ENCODE data around the gene CHML. TPM values are rescaled to one million over a fixed set of nuclear protein-coding genes. Genes with fewer than 3 reads are reported as not detected.

CHML gene
- total RNA-seq, 1 experiment from 2014 or later, result 70.9 TPM

- no peak for DNase-seq (ENCODE audit: extremely low read depth, low read depth)
These were observed 15.2 kb downstream of the CHML start for GRCh38 chr1:241624935-241625334.

- DNase-seq (ENCODE audit: extremely low read depth, low read depth), result no peak
These were observed 17.5 kb downstream of the CHML start for GRCh38 chr1:241622669-241623068.

- DNase-seq (ENCODE audit: extremely low read depth, low read depth), result no peak
These were observed 22.7 kb downstream of the CHML start for GRCh38 chr1:241617426-241617825.

DNA sequence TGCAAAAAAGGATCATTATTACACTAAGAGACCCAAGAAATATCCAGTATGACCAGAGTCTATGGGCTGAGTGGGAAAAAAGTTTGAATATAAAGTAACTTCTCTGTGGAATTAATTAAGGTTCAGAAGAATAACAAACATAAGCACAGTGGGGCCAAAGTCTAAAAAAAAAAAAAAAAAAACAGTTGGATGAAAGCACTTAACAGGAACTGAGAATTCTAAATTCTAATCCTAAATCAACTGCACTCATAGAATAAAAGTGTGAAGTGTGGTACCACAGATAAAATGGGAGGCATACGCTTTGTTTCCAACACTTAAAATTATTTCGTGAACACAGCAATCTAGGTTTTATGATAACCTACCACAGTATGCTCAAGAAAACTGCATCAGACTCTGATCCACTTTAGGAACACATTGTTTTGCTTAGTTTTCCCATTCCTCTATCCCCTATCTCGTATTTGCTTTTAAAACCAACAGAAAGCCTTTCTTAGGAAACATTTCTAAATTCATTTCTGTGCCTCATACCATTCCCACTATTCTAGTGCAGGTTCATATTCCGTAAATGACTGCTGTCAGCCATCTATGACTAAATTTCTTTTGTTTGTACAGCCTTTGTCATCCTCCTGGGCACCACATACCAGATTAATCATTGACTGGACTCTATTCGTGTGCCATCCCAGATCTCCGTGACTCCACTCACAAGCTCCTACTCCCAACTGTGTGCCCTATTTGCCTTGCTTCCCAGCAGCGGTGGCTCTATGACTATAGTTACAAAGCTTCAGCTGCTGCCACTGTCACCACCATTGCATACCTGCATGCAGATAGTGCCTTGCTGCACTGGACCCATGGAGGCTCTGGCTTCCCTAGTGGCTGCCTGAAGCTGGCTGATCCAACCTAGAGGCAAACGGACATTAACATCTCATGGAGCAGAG is 24.9 kb downstream of the CHML start:
- no peak for DNase-seq (ENCODE audit: extremely low read depth, low read depth)

GRCh38 chr1:241614572-241614971 is 25.6 kb downstream of the CHML start:
- no peak for DNase-seq (ENCODE audit: extremely low read depth, low read depth)

GRCh38 chr1:241614144-241614543 is 26.0 kb downstream of the CHML start:
- no peak for DNase-seq (ENCODE audit: extremely low read depth, low read depth)

DNA sequence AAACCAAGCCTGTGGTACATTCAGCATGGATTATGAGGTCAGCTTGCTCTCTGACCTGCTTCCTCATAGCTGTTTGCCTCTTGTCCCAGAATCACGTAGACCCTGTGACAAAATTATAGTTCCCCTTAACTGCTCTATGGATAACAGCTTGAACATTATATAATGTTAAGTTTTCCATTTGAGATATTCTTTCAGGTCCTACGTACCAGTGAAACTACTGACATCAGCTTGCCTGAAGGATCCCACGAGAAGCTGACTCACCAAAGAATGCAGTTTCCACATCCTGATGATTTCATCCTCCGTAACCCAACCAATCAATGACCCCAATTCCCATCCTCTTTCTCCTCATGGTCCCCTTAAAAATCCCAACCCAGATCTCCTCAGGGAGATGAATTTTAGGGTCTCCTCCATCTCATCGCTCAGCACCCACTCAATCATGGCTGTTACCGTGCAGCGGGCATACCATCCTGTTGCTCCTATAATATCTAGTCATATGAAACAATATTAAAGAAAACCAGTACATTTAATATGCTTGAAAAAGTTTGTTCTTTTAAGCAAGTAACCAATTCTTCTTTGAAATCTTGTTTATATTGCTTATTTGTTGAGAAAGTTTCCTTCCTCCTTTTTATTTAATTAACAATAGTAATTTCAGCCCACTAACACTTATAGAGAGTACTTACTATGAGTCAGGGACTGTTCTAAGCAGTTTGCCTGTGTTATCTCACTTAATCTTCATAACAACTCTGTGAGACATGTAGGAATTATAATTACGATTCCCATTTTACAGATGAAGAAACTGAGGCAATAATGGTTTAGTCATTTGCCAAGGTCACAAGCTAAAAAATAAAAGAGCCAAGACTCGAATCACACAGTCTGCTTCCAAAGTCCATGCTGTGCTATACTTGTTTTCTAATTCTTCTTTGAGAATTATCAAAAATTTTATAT is 27.4 kb downstream of the CHML start:
- peak; percentile 87 for DNase-seq (ENCODE audit: extremely low read depth, low read depth)

- no peak for DNase-seq (ENCODE audit: extremely low read depth, low read depth)
These were observed 28.4 kb downstream of the CHML start for GRCh38 chr1:241611736-241612135.

- peak; percentile 93 for DNase-seq (ENCODE audit: extremely low read depth, low read depth)
These were observed 29.1 kb downstream of the CHML start for GRCh38 chr1:241611063-241611462.

GRCh38 chr1:241610056-241610815 is 29.9 kb downstream of the CHML start:
- DNase-seq (ENCODE audit: extremely low read depth, low read depth), result peak; percentile 81

DNA sequence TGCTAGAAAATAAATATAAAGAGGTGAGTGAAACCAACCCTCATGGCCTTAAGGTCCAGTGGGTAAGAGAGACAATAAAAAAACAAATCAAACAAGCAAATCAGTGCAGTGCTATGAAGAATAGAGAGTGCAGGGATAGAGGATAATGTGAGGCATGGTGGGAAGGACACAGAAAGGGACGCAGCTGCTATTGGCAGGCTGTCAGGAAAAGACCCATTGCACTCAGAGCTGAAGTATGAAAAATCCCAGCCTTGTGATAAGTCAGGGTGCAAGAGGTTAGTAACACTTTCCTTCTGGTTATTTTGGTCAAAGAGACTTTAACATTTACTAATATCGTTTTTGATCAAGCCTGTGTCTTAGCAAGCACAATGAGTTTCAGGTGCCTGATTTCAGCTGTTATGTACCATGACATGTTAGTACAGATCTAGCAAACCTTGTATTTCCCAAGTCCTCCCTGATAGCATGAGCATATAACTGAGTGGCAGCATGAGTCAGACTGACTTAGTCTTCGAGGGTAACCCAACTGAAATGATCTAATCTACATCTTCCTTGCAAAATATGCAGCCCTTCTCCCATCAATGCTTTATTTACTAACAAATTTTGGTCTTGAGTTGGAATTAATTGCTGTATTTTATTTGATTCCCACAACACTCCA is 31.7 kb downstream of the CHML start:
- peak; percentile 33 for DNase-seq (ENCODE audit: extremely low read depth, low read depth)

- DNase-seq (ENCODE audit: extremely low read depth, low read depth), result no peak
These were observed 32.7 kb downstream of the CHML start for GRCh38 chr1:241607497-241607896.

DNA sequence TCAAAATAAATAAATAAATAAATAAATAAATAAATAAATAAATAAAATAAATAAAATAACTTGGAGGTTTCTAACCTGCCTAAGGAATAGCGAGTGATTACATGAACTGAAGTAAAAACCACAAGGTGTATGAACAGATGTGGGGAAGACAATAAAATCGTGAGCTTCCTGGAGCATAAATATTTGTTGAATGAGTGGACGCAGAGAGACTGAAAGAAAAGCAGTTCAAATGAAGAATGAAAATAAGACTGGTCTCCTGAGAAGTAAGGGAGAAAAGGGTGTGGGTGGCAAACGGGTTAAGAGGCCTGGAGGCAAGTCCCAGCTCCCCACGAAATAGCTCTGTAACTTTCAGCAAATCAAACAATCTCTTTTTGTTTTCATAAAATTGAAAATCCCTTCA is 33.6 kb downstream of the CHML start:
- DNase-seq (ENCODE audit: extremely low read depth, low read depth), result no peak

- DNase-seq (ENCODE audit: extremely low read depth, low read depth), result no peak
These were observed 34.9 kb downstream of the CHML start for GRCh38 chr1:241605146-241605805.

DNA sequence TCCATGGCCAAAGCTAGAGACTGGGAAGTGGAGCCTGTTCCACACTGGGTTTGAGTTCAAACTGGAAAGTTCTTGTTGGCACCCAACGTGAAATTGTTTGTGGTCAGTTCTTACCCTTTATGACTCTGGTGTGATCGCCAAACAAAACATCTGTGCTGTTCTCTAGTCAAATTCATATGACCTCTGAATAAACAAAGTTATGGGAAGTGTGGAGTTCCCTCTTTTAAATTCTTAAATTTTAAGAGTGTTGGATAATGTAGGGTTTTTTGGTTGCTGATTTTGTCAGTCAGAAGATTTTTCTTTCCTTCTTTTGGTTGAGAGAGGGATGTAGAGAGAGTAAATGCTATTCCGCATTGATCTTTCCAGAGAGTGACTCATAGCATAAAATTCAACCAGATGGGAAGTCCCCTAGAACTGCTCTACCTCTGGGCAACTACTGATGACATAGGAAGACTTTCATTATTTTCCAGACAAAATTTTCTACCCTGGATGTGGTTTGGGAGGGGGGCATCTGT is 36.4 kb downstream of the CHML start:
- DNase-seq (ENCODE audit: extremely low read depth, low read depth), result no peak

- no peak for DNase-seq (ENCODE audit: extremely low read depth, low read depth)
These were observed 39.7 kb downstream of the CHML start for GRCh38 chr1:241600496-241600901.

DNA sequence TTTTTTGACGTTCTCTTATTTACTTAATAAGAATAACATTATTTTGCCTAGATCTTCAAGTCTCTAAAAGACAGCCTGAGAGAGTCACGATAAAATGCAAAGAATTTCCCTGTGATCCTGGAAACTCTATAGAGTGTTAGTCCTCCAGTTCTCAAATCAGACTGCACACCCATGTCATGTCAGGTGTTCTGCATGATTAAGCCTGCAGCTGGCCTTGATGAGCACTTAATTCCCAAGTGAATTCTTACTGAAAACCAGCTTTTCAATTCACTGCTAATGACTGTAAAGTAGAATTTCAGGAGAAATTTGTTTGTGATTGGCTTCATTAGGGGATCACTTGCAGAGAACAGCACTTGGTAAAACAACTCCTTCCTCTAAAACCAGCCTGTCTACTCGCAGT is 41.9 kb downstream of the CHML start:
- DNase-seq (ENCODE audit: extremely low read depth, low read depth), result no peak

DNA sequence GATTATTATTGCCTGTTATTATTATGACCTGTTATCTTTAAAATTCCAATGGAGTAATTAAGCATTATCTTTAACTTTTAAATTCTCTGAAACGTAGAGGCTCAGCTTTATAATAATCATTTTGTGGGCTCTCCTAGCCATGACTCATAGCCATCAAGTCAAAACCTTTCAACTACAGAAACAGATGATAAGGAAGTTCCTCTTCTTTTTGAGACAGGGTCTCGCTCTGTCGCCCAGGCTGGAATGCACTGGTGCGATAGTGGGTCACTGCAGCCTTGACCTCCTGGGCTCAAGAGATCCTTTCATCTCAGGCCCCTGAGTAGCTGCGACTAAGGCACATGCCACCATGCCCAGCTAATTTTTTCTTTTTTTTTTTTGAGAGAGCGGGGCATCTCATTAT is 43.5 kb downstream of the CHML start:
- no peak for DNase-seq (ENCODE audit: extremely low read depth, low read depth)

DNA sequence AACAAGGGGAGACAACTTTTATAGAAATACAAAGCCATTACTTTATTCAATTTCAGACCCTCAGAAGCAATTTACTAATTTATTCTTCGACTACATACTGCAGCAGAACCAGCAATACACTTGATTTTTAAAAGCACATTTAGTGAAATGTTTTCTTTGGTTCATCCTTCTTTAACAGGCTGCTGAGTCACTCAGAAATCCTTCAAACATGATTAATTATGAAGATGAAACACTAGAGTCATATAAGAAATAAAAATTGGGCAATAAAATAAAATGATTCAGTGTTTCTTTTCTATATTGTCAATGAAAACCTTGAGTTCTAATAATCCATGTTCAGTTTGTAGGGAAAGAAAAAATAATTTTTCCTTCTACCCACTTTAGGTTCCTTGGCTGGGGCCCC is 47.0 kb downstream of the CHML start:
- no peak for DNase-seq (ENCODE audit: extremely low read depth, low read depth)
